Measurements from ENCODE around the gene PACRG.

Gene PACRG

GRCh38 chr6:163328411-163328810 is 600.6 kb downstream of the PACRG start:
- H3K27ac Mint-ChIP-seq, result no peak overlapping the region
- H3K4me1 Mint-ChIP-seq, result no peaks in the 10 kb centered on the region
- peaks cover 4% of the 10 kb centered on the region for H3K9me3 Mint-ChIP-seq
- no peaks in the 10 kb centered on the region for H3K36me3 Mint-ChIP-seq
- no peak for ATAC-seq
- DNase-seq (ENCODE audit: low spot score in 2 of 2), result no peak
- H3K4me3 Mint-ChIP-seq, result no peak overlapping the region

- Mint-ChIP-seq H3K4me1 (no peaks in the 10 kb centered on the region), H3K9me3 (peaks cover 4% of the 10 kb centered on the region), H3K4me3 (no peak overlapping the region), H3K36me3 (no peaks in the 10 kb centered on the region), H3K27ac (no peak overlapping the region)
- no peak for DNase-seq (ENCODE audit: low spot score in 2 of 2)
- ATAC-seq, result no peak
Measured at GRCh38 chr6:163329991-163330390, 602.2 kb downstream of the PACRG start.

DNA sequence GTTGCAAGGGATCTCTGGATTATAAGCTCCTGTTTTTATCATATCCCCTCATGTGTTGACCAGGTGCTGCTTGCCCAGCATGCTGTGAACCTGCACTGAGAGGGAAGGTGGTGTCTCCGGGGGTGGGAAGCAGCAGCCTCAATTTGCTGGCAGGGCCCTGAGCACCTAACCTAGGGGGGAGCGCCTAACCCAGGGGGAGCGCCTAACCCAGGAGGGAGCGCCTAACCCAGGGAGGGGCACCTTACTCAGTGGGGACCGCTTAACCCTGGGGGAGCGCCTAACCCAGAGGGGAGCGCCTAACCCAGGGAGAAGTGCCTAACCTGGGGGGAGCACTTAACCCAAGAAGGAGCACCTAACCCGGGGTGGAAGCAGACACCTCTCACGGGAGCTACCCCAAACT is 603.5 kb downstream of the PACRG start:
- no peak for DNase-seq (ENCODE audit: low spot score in 2 of 2)
- ATAC-seq, result no peak
- H3K4me1 Mint-ChIP-seq, result peaks cover 6% of the 10 kb centered on the region
- H3K4me3 Mint-ChIP-seq, result no peak overlapping the region
- H3K9me3 Mint-ChIP-seq, result peaks cover 4% of the 10 kb centered on the region
- no peaks in the 10 kb centered on the region for H3K36me3 Mint-ChIP-seq
- no peak overlapping the region for H3K27ac Mint-ChIP-seq

- no peaks in the 10 kb centered on the region for H3K9me3 Mint-ChIP-seq
- no peaks in the 10 kb centered on the region for H3K36me3 Mint-ChIP-seq
- DNase-seq (ENCODE audit: low spot score in 2 of 2) (no peak), ATAC-seq (no peak)
- H3K4me3 Mint-ChIP-seq, result no peak overlapping the region
- no peak overlapping the region for H3K27ac Mint-ChIP-seq
- peaks cover 12% of the 10 kb centered on the region for H3K4me1 Mint-ChIP-seq
Measured at GRCh38 chr6:163332575-163332974, 604.8 kb downstream of the PACRG start.

DNA sequence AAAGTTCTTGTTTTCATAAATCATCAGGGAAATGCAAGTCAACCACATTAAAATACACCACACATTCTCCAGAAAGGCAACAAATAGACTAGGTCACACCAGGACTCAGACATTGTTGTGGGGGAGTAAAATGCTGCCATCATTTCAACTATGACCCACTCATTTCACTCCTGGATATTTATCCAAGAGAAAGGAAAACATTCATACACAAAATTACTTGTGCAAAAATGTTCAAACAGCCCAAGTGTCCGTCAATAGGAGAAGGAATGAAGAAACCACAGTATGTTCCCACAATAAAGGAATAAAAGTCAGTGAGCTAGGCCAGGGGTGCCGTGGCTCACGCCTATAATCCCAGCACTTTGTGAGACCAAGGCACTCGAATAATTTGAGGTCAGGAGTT is 605.3 kb downstream of the PACRG start:
- H3K9me3 Mint-ChIP-seq, result no peaks in the 10 kb centered on the region
- DNase-seq (ENCODE audit: low spot score in 2 of 2) (no peak), ATAC-seq (no peak)
- H3K4me3 Mint-ChIP-seq, result no peak overlapping the region
- H3K36me3 Mint-ChIP-seq, result no peaks in the 10 kb centered on the region
- peaks cover 12% of the 10 kb centered on the region for H3K4me1 Mint-ChIP-seq
- H3K27ac Mint-ChIP-seq, result no peak overlapping the region

DNA sequence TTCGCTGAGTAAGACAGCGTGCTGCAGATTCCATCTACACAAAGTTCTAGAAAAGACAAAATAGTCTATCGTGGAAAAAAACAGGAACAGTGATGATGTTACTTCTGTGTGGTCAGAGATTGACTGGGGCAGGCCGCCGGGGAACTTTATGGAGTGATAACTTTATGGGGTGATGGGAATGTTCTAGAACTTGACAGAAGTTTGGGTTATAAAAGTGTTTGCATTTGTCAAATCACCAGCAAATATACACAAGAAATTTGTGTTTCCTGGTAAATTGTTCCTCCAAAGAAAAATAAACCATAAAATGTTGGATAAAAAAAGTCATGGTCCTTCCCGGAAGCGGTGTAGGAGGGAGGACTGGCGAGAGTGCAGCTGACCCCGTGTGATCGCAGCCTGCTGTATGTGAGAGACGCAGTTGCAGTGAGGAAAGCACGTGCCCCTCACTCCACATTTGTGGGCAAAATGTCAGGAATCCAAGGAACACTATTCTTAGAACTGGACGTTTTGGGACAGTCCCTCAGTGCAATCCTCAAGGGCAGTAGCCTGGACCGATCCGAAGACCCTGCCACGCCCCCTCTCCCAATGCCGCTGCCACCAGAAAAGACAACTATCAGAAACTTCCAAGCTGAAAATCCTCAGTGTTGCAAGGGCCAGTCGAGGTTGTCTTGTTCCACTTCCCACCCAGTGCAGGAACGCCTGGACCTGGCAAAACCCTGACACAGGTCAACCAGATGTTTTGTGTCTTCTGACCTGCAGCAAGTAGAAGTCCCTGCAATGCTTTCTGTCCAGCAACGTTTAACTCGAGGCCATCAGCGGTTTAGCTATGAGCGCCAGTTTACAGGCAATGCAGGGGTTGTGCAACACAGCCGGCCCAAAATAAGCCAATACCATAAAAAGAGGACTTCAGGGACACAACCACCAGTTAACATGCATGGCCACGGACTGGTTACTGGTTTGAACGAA is 606.2 kb downstream of the PACRG start:
- no peak overlapping the region for H3K27ac Mint-ChIP-seq
- no peak for DNase-seq (ENCODE audit: low spot score in 2 of 2)
- ATAC-seq, result no peak
- no peak overlapping the region for H3K4me3 Mint-ChIP-seq
- peaks cover 12% of the 10 kb centered on the region for H3K4me1 Mint-ChIP-seq
- H3K36me3 Mint-ChIP-seq, result no peaks in the 10 kb centered on the region
- no peaks in the 10 kb centered on the region for H3K9me3 Mint-ChIP-seq

DNA sequence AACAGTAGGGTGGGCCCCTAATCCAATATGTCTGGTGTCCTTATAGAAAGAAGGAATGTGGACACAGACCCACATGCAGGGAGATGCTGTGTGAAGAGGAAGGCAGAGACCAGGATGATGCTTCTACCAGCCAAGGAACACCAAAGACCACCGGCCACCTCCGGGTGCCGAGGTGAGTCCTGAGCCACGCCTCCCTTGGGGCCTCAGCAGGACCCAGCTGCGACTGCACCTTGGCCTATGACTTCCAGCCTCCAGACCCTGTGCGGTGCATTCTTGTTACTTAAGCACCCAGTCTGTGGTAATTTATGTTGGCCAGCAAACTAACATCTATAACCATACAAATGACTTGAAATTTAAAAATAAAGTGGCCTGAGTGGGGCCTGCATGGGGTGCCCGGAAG is 607.3 kb downstream of the PACRG start:
- no peak overlapping the region for H3K27ac Mint-ChIP-seq
- no peaks in the 10 kb centered on the region for H3K36me3 Mint-ChIP-seq
- no peaks in the 10 kb centered on the region for H3K9me3 Mint-ChIP-seq
- ATAC-seq (no peak), DNase-seq (ENCODE audit: low spot score in 2 of 2) (no peak)
- peaks cover 12% of the 10 kb centered on the region for H3K4me1 Mint-ChIP-seq
- no peak overlapping the region for H3K4me3 Mint-ChIP-seq

DNA sequence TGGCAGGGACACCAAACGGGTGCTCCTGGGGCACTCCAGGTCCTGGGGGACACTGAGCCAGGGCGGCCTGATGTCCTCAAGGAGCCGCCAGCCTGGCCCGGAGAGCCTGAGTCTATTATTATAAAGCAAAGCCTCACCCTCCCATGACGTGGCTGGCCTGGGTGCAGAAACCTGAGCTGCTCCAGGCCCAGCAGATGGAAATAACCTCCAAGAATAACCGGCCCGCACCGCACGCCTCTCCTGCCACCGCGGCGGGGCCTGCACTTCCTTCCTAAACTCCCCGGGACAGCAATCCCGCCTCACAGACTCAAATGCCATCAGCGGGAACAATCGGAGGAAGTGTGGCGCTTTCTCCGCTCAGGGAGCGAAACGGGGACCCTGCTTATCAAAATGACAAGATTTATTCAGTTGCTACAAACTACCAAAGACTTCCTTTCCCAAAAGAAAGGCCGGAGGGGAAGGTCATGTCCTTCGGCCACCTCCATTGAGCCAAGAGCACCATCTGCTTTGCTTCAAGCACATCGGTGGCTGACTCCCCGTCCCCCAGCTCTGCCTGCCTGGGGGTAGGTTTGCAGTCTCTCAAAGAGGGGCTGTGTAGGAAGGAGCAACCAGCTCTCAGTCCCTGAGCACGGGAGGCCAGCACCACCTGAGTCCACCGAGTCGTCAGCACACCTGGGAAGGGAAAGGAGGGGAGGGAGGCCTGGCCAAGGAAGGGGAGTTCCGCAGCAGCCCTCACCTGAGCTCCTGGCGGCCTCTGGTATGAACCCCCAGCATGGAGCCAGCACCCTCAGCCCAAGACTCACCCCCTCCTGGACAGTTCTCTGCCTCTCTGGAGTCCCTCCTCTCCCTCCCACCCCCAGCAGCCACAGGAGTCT is 608.1 kb downstream of the PACRG start:
- ATAC-seq (no peak), DNase-seq (ENCODE audit: low spot score in 2 of 2) (no peak)
- H3K9me3 Mint-ChIP-seq, result no peaks in the 10 kb centered on the region
- no peak overlapping the region for H3K27ac Mint-ChIP-seq
- no peak overlapping the region for H3K4me3 Mint-ChIP-seq
- no peaks in the 10 kb centered on the region for H3K36me3 Mint-ChIP-seq
- H3K4me1 Mint-ChIP-seq, result peaks cover 12% of the 10 kb centered on the region

- ATAC-seq (no peak), DNase-seq (ENCODE audit: low spot score in 2 of 2) (no peak)
- no peaks in the 10 kb centered on the region for H3K36me3 Mint-ChIP-seq
- H3K4me1 Mint-ChIP-seq, result peaks cover 12% of the 10 kb centered on the region
- H3K4me3 Mint-ChIP-seq, result no peak overlapping the region
- no peaks in the 10 kb centered on the region for H3K9me3 Mint-ChIP-seq
- no peak overlapping the region for H3K27ac Mint-ChIP-seq
Measured at GRCh38 chr6:163336961-163337360, 609.2 kb downstream of the PACRG start.

- no peak for DNase-seq (ENCODE audit: low spot score in 2 of 2)
- Mint-ChIP-seq H3K4me1 (peaks cover 12% of the 10 kb centered on the region), H3K9me3 (no peaks in the 10 kb centered on the region), H3K27ac (no peak overlapping the region), H3K4me3 (no peak overlapping the region), H3K36me3 (no peaks in the 10 kb centered on the region)
- no peak for ATAC-seq
Measured at GRCh38 chr6:163337958-163338357, 610.2 kb downstream of the PACRG start.

GRCh38 chr6:163338671-163339405 is 611.1 kb downstream of the PACRG start:
- no peak for DNase-seq (ENCODE audit: low spot score in 2 of 2)
- H3K9me3 Mint-ChIP-seq, result no peaks in the 10 kb centered on the region
- H3K4me1 Mint-ChIP-seq, result peaks cover 12% of the 10 kb centered on the region
- H3K36me3 Mint-ChIP-seq, result no peaks in the 10 kb centered on the region
- no peak for ATAC-seq
- no peak overlapping the region for H3K4me3 Mint-ChIP-seq
- H3K27ac Mint-ChIP-seq, result no peak overlapping the region

GRCh38 chr6:163339466-163339865 is 611.7 kb downstream of the PACRG start:
- Mint-ChIP-seq H3K4me3 (no peak overlapping the region), H3K27ac (no peak overlapping the region), H3K36me3 (no peaks in the 10 kb centered on the region), H3K9me3 (no peaks in the 10 kb centered on the region), H3K4me1 (peaks cover 12% of the 10 kb centered on the region)
- no peak for ATAC-seq
- DNase-seq (ENCODE audit: low spot score in 2 of 2), result no peak

GRCh38 chr6:163340201-163340887 is 612.6 kb downstream of the PACRG start:
- no peak overlapping the region for H3K27ac Mint-ChIP-seq
- no peak for ATAC-seq
- no peak for DNase-seq (ENCODE audit: low spot score in 2 of 2)
- H3K4me3 Mint-ChIP-seq, result no peak overlapping the region
- peaks cover 12% of the 10 kb centered on the region for H3K4me1 Mint-ChIP-seq
- no peaks in the 10 kb centered on the region for H3K9me3 Mint-ChIP-seq
- H3K36me3 Mint-ChIP-seq, result no peaks in the 10 kb centered on the region

GRCh38 chr6:163341224-163342061 is 613.7 kb downstream of the PACRG start:
- Mint-ChIP-seq H3K4me1 (peaks cover 3% of the 10 kb centered on the region), H3K9me3 (no peaks in the 10 kb centered on the region), H3K36me3 (no peaks in the 10 kb centered on the region), H3K27ac (no peak overlapping the region), H3K4me3 (no peak overlapping the region)
- ATAC-seq, result no peak
- DNase-seq (ENCODE audit: low spot score in 2 of 2), result no peak
